COLO668 (cell line): ENCODE results near the gene NUDT8.
"Not testable (repeated sequence)": the region's sequence is repeated elsewhere in the genome, so short reads cannot be mapped to it uniquely, and the experiment has no call there.

Experiments
- DNase-seq: peaks from one replicate; lab custom pipeline; 2025; ENCODE audit not compliant: unreplicated experiment; lab: John Stamatoyannopoulos, UW

Gene NUDT8

DNA sequence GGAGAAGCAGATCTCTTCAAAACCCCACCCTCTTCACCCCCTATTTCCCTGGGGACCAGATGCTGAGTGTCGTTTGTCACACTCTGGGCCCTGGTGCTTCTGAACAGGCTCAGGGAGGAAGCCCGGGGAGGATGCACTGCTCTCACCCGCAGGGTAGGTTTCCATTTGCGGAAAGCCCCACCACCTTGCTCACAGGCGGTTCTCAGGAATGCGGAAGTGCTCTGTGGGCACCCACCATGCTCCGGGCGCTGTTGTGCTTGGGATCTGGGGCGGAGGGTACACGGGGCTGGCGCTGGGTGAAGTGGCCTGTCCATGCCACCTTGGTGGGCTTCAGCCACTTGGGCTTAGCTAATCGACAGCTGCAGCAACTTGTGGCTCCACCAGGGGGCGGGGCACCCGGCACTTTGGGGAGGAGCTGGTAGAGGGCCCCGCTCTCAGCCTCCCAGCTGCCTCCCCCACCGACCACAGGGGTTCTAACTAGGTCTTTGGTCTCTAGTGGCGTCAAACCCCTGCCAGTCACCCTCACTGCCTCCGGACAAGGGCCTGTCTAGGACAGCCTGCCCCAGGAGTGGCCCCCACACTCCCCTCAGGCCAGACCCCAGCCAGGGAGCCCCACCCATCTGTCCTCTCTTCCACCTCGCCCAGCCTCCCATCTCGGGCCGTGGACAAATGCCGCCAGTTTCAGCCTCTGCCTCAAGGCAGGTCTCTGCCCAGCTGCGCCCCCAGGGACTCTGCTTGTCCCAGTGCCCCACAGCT, 15.6 kb downstream of the NUDT8 start:
- DNase-seq, result peak; percentile 48

GRCh38 chr11:67613313-67613959, 16.3 kb downstream of the NUDT8 start:
- no peak for DNase-seq

GRCh38 chr11:67612751-67613150, 17.0 kb downstream of the NUDT8 start:
- DNase-seq, result no peak

- no peak for DNase-seq
These were observed 17.8 kb downstream of the NUDT8 start for GRCh38 chr11:67611704-67612587.

DNA sequence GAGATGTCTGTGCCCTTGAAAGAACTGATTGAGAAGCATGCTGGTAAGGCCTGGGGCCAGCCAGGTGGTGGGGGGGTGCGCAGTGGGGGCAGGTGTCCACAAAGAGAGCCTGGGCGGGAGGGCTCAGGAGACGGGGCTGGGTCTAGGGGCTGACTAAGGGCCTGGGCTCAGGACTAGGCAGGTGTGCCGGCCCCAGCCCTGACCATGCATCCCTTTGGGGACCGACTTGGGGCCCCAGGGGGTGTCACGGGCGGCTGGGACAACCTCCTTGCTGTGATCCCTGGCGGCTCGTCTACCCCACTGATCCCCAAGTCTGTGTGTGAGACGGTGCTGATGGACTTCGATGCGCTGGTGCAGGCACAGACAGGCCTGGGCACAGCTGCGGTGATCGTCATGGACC, 18.6 kb downstream of the NUDT8 start:
- DNase-seq, result no peak

DNA sequence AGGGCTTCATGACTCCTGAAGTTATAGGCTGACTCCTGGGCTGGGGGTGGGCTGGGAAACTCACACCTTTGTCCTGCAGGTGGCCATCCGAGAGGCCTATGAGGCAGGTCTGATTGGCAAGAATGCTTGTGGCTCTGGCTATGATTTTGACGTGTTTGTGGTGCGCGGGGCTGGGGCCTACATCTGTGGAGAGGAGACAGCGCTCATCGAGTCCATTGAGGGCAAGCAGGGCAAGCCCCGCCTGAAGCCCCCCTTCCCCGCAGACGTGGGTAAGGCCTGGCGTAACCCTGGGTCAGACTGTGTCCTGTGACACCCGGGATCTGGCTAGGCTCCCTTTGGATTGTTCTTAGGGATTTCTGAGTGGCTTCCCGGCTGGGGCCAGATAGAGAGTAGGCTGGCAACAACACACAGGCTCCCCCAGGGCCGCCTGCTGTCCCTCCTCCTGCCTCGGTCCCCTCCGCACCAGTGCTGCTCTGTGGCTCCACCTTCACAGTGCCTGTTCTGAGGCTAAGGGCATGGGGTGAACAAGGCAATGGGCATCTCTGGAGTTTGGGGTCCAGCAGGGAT, 19.4 kb downstream of the NUDT8 start:
- DNase-seq, result no peak

DNA sequence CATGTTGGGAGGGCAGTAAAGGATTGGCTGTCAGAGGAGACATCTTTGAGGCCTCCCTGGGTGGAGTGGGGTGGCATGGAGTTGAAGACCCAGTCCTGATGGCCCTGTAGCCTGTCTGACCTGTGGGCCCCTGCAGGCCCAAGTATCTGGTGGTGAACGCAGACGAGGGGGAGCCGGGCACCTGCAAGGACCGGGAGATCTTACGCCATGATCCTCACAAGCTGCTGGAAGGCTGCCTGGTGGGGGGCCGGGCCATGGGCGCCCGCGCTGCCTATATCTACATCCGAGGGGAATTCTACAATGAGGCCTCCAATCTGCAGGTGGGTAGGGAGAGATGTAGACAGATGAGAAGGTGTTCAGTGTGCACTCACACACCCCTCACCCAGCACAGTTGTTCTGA, 20.4 kb downstream of the NUDT8 start:
- DNase-seq, result no peak

- DNase-seq, result no peak
These were observed 21.3 kb downstream of the NUDT8 start for GRCh38 chr11:67608486-67608885.

DNA sequence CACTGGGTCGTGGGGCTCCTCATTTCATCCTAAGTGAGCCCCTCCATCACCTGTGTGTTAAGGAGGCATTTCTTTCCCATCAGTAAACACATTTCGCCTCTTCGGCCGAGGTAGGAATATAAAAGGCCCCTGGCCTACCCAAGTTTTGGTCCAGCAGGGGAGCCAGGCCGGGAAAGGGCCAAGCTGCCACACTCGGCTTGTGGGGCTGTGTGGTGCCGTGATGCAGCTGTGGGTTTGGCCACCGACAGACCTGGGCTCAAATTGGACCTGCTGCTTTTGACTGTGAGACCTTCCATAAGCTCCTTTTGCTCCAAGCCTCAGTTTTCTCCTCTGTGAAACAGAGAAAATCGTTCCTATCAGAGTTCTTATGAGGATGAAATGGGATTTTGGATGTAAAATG, 22.2 kb downstream of the NUDT8 start:
- DNase-seq, result no peak

DNA sequence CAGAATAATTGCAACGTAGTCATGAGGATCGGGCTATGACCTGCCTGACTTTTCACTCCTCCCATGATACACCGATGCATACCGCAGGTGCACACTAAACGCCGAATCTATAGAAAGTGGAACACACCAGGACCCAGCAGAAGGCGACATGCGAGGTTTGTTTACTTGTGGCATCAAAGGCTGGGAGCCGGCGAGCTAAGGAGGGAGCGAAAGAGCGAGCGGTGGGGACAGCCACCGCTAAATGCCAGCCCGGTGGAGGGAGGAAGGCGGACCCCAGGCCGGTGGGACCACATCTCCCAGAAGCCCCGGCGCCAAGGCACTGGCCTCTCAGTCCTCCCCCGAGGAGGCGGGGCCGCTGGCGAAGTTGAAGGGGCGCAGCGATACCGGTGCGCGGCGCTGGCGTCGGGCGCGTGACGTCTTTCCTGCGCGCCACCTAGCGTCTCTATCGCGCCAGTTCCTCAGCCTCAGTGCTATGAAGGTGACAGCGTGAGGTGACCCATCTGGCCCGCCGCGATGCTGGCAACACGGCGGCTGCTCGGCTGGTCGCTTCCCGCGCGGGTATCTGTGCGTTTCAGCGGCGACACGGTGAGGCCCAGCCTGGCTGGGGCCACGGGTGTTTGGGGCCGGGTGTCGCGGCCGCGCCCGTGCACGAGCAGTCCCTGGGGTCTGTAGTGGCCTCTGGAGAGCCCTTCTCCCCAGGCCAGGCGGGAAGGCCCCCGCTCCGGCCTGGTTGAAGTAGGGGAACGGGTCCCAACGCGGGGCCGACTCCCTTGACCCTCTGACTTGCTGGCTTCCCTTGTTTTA, 23.0 kb downstream of the NUDT8 start, which contains the start of gene NDUFV1:
Gene NDUFV1 (plus strand): TSS at position 445 of the 804 bp plus-strand sequence. CDS start 69 bp downstream, at position 514.
- DNase-seq, result peak; percentile 98

DNA sequence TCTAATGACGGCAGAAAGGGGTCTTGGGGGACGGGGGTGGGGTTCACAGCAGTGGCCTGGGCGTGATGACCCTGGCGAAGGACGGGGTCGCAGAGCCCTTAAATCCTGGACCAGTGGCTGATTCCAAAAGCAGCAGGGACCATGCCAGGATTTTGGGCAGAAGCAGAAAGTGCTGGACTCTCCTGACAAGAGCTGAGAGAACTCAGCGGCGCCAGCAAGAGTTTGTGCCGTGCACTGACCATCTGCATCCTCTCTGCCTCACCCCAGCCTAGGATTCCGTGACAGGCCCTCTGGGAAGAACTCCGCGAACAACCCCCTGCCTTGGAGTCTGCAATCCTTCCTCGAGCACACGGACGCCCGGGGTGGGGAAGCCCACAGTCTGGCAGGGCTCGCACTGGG, 23.6 kb downstream of the NUDT8 start:
- no peak for DNase-seq

DNA sequence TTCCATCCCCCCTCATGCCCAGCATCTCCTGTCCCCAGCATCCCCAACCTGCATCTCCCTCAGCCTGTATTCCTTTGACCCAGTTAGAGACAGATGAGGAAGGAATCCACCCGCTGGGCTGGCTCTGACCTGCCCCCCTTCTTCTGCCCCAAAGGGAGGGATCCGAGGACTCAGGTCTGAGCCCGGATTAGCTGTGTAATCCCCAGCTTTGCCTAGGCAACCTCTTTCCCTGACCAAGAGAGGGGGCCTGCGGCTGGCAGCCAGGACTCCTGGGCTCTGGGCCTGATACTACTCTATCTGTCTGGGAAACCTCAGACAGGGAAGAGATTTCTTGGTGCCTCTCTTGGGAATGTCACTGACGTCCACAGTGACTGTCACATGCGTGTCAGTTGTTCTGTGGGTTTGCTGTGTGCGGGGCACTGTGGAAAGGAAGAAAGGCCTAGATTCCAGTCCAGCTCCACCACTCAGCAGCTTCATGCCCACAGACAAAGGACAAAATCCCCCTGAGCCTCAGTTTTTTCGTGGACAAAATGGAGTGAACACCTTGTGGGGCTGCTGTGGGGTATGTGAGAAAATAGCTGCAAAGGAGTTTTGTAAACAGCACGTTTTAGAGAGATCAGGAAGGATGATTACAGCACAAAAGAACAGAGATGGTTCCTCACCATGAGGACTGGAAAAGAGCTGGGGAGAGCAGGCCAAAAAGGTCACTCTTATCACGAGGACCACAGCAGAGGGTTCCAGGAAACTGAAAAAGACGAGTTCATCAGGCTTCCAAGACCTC, 24.3 kb downstream of the NUDT8 start:
- DNase-seq, result no peak

GRCh38 chr11:67604815-67605214, 24.9 kb downstream of the NUDT8 start:
- no peak for DNase-seq

DNA sequence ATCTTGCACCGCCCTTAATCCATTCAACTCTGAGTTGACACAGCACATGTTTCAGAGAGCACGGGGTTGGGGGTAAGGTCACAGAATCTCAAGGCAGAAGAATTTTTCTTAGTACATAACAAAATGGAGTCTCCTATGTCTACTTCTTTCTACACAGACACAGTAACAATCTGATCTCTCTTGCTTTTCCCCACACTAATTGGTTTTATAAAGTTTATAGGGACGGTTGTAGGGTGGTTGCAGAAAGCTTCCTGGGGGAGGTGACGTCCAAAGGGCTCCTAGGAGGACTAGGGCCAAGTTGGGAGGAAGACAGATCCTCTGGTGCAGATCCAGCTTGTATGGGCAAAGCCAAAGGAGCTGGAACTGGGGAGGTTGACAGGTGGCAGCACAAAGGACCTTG, 25.6 kb downstream of the NUDT8 start:
- DNase-seq, result not testable (repeated sequence)

GRCh38 chr11:67601098-67601497, 28.6 kb downstream of the NUDT8 start:
- no peak for DNase-seq

GRCh38 chr11:67600324-67601029, 29.3 kb downstream of the NUDT8 start:
- no peak for DNase-seq

DNA sequence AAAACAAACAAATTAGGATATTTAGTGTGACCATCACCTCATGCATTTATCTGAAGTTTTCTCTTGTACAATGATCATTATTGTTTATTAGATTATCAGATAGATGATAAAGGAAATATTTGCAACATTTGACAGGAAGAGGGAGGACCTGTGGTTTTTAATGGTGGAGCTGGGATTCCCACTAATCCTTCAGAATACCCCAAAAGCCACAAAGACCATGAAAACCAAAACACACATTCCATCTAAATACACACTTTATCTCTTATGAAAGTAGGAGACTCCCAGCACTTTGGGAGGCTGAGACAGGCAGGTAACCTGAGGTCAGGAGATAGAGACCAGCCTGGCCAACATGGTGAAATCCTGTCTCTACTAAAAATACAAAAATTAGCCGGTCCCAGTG, 30.6 kb downstream of the NUDT8 start:
- no peak for DNase-seq

GRCh38 chr11:67597963-67598362, 31.8 kb downstream of the NUDT8 start:
- not testable (repeated sequence) for DNase-seq

DNA sequence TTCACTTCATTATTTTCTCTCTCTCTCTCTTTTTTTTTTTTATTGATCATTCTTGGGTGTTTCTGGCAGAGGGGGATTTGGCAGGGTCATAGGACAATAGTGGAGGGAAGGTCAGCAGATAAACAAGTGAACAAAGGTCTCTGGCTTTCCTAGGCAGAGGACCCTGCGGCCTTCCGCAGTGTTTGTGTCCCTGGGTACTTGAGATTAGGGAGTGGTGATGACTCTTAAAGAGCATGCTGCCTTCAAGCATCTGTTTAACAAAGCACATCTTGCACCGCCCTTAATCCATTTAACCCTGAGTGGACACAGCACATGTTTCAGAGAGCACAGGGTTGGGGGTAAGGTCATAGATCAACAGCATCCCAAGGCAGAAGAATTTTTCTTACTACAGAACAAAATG, 32.3 kb downstream of the NUDT8 start:
- DNase-seq, result not testable (repeated sequence)
